Left ventricle myocardium inferior (tissue), 1 donor: Measurements from ENCODE around the gene CSN2. TPM values are rescaled to one million over a fixed set of nuclear protein-coding genes. Genes with fewer than 3 reads are reported as not detected.
"Not testable (repeated sequence)": the region's sequence is repeated elsewhere in the genome, so short reads cannot be mapped to it uniquely, and the experiment has no call there.

Experiments used
- DNase-seq: peaks from one replicate; pipeline ENCODE4 v3.0.0-alpha.2; 2020
- H3K27ac ChIP-seq: fragments of 200-600 bp; replicated peaks from 2 replicates; pipeline ENCODE4 v1.8.0; 2021
- H3K27me3 ChIP-seq: fragments of 200-600 bp; 2 replicates; pipeline ENCODE4 v1.8.0; 2021; ENCODE audit warnings: low read depth
- H3K36me3 ChIP-seq: fragments of 200-600 bp; 2 replicates; pipeline ENCODE4 v1.8.0; 2021
- H3K4me1 ChIP-seq: fragments of 200-600 bp; 2 replicates; pipeline ENCODE4 v1.8.0; 2021
- H3K4me3 ChIP-seq: fragments of 200-600 bp; 2 replicates; pipeline ENCODE4 v1.8.0; 2021; ENCODE audit warnings: mild to moderate bottlenecking, moderate library complexity
- H3K9me3 ChIP-seq: fragments of 200-600 bp; replicated peaks from 2 replicates; pipeline ENCODE4 v1.8.0; 2021
- CTCF ChIP-seq: fragments of 200-600 bp; IDR thresholded peaks from 2 replicates; pipeline ENCODE4 v1.8.0; 2021; ENCODE audit warnings: antibody characterized with exemption, mild to moderate bottlenecking, borderline replicate concordance
- intact Hi-C: fragments of 100-400 bp; cut with micrococcal nuclease; formaldehyde crosslinking; loops from one replicate; pipeline ENCODE4 v1.11.0; 2022
- total RNA-seq: library from RNA; stranded (reverse); fragmentation: NEBNext Ultra II Directional; extraction: Animal tissue kit (Norgen Biotek cat#: 25700); gene quantifications from one replicate; pipeline ENCODE4 v1.2.1, GENCODE V29; 2021
- donor health status: DM: no; HTN: yes; CAD: no; lungs with severe emphysema.

The CSN2 gene
- total RNA-seq, 1 donor from 2014 or later = not detected

GRCh38 chr4:69934150-69934549 is 31.4 kb downstream of the CSN2 start:
- no peaks in the 10 kb centered on the region for H3K4me1 ChIP-seq
- no peak overlapping the region for H3K27ac ChIP-seq
- DNase-seq = no peak
- H3K9me3 ChIP-seq = no peaks in the 10 kb centered on the region
- TF ChIP-seq CTCF = no peak
- H3K4me3 ChIP-seq = no peak overlapping the region
- intact Hi-C loops = no loop called here
- H3K27me3 ChIP-seq = no peaks in the 10 kb centered on the region
- no peaks in the 10 kb centered on the region for H3K36me3 ChIP-seq

- H3K4me1 ChIP-seq = no peaks in the 10 kb centered on the region
- H3K9me3 ChIP-seq = peaks cover 5% of the 10 kb centered on the region
- H3K36me3 ChIP-seq = no peaks in the 10 kb centered on the region
- DNase-seq = no peak
- H3K27ac ChIP-seq = no peak within 1 kb of the TSS
- no peak for TF ChIP-seq CTCF
- no peak within 1 kb of the TSS for H3K4me3 ChIP-seq
- no peaks in the 10 kb centered on the region for H3K27me3 ChIP-seq
- intact Hi-C loops = no loop called here
These were observed 34.8 kb downstream of the CSN2 start, which contains the start of gene CSN1S1 for GRCh38 chr4:69930768-69931167. TSS of gene CSN1S1 (plus strand) at chr4:69931068. CDS start at chr4:69932556, 1,488 bp downstream.

DNA sequence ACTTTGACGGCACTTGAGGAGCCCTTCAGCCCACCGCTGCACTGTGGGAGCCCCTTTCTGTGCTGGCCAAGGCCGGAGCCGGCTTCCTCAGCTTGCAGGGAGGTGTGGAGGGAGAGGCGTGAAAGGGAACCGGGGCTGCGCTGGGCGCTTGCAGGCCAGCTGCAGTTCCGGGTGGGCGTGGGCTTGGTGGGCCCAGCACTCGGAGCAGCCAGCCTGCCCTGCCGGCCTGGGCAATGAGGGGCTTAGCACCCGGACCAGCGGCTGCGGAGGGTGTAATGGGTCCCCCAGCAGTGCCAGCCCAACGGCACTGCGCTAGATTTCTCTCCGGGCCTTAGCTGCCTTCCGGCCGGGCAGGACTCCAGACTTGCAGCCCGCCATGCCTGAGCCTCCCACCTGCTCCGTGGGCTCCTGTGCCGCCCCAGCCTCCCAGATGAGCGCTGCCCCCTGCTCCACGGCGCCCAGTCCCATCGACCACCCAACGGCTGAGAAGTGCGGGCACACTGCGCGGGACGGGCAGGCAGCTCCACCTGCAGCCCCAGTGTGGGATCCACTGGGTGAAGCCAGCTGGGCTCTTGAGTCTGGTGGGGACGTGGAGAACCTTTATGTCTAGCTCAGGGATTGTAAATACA is 41.6 kb downstream of the CSN2 start:
- H3K27me3 ChIP-seq, H3K9me3 ChIP-seq, H3K4me1 ChIP-seq, H3K4me3 ChIP-seq, H3K27ac ChIP-seq, intact Hi-C loops, H3K36me3 ChIP-seq: not testable (repeated sequence)
- peak; percentile 11 for DNase-seq

DNA sequence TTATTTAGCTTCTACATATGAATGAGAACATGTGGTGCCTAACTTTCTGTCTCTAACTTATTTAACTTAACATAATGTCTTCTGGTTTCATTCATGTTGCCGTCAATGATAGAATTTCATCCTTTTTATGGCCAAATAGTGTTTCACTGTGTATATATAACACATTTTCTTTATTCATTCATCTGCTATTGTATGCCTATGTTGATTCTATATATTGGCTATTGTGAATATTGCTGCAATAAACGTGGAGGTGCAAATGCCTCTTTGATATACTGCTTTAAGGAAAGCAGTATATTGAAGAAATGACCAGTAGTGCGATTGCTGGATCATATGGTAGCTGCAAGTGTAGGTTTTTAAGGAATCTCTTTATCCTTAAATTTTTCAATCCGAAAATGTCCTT is 44.7 kb downstream of the CSN2 start:
- intact Hi-C loops = no loop called here

DNA sequence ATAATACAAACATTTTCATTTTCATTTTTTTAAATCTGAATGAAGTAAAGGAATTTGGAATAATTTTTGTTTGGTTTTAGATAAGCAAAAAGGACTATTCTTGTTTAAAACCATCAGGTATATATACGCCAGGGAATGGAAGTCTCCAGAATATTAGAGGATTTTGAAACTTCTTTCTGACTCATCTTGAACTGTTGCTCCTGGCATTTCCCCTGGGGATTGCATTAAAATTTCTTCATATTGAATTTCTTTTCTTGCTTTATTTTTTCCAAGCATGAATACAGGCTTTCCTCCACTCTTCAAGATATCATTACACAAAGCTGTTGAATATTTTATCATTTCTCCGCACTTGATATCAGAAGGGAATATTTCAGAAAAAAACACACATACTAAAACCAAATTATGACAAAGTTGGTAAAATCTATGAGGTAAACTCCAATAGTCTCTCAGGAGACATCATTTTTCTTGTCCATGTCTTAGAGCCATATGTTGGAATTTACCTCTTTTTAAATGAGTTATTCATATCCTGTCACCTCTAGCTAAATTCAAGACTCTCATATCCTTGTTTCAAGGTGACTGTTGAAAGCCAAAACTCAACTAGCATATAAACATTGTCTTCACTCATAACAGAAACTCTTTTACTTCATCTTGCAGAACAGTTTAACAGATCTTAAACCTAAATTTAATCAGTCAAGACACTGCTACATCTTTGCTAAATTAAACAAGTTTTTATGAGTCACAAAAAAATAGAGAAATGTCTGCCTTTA is 55.3 kb downstream of the CSN2 start:
- no peak for TF ChIP-seq CTCF

More for the DNA sequence above, 44.7 kb downstream of the CSN2 start:
- H3K9me3 ChIP-seq = peaks cover 5% of the 10 kb centered on the region
- no peak for DNase-seq
- H3K4me3 ChIP-seq = no peak overlapping the region
- no peaks in the 10 kb centered on the region for H3K27me3 ChIP-seq
- H3K4me1 ChIP-seq = no peaks in the 10 kb centered on the region
- H3K36me3 ChIP-seq = no peaks in the 10 kb centered on the region
- no peak overlapping the region for H3K27ac ChIP-seq
- no peak for TF ChIP-seq CTCF

DNA sequence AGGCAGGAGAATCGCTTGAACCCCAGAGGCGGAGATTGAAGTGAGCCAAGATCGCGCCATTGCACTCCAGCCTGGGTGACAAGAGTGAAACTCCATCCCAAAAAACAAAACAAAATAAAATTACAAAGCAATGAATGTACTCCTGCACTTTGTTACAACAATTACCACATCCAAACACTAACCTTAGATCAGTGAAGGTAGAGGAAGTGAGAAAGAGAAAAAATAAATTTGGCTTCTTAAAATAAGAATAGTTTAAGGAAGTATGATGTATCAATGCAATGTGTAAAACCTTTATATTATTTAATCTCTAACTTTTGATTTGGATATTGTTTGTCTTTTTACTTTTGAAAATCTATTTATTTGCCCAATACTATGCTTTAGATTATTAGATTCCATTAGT is 56.3 kb downstream of the CSN2 start:
- Histone ChIP-seq H3K36me3 (no peaks in the 10 kb centered on the region), H3K27ac (no peak overlapping the region), H3K4me1 (no peaks in the 10 kb centered on the region), H3K4me3 (no peak overlapping the region), H3K9me3 (no peaks in the 10 kb centered on the region), H3K27me3 (no peaks in the 10 kb centered on the region)
- DNase-seq = no peak
- no peak for TF ChIP-seq CTCF
- intact Hi-C loops = no loop called here

More for the DNA sequence above, 55.3 kb downstream of the CSN2 start:
- H3K27me3 ChIP-seq = no peaks in the 10 kb centered on the region
- intact Hi-C loops = no loop called here
- H3K4me3 ChIP-seq = no peak overlapping the region
- DNase-seq = no peak
- no peak overlapping the region for H3K27ac ChIP-seq
- no peaks in the 10 kb centered on the region for H3K4me1 ChIP-seq
- no peaks in the 10 kb centered on the region for H3K36me3 ChIP-seq
- H3K9me3 ChIP-seq = no peaks in the 10 kb centered on the region
